ENCODE data around the gene NRXN3. TPM values are rescaled to one million over a fixed set of nuclear protein-coding genes. Genes with fewer than 3 reads are reported as not detected.
"Not testable (repeated sequence)": the region's sequence is repeated elsewhere in the genome, so short reads cannot be mapped to it uniquely, and the experiment has no call there.

NRXN3 gene
- total and polyA plus RNA-seq, 4 donors: 0.07 to 1.2 (median 0.23) TPM

- Histone ChIP-seq H3K27me3 (ENCODE audit: control insufficient read depth in 4 of 4, insufficient read depth in 4 of 4, low read length in 3 of 4) (no peaks in the 10 kb centered on the region), H3K36me3 (ENCODE audit: control insufficient read depth in 4 of 4, insufficient read depth in 3 of 4, low read depth in 1 of 4, low read length in 3 of 4) (no peaks in the 10 kb centered on the region), H3K4me1 (ENCODE audit: control insufficient read depth in 4 of 4, insufficient read depth in 4 of 4, low read length in 3 of 4) (no peaks in the 10 kb centered on the region), H3K27ac (ENCODE audit: low read depth in 1 of 2, low read length in 2 of 2) (no peak overlapping the region), H3K9me3 (ENCODE audit: control insufficient read depth in 4 of 4, low read length in 3 of 4) (no peaks in the 10 kb centered on the region), H3K4me3 (ENCODE audit: low read depth in 1 of 3, low read length in 3 of 3) (no peak overlapping the region), H3K9ac (ENCODE audit: low read depth in 1 of 2, low read length in 2 of 2) (no peak overlapping the region)
- TF ChIP-seq YY1 (IDR thresholded peaks at IDR 0.05) (no peak), HNF4A (conservative IDR thresholded peaks at IDR 0.05) (no peak), EGR1 (IDR thresholded peaks at IDR 0.05; ENCODE audit: low read depth in 2 of 2) (no peak), ATF3 (IDR thresholded peaks at IDR 0.05) (no peak), HNF4G (IDR thresholded peaks at IDR 0.05) (no peak), FOXA1 (IDR thresholded peaks at IDR 0.05) (no peak), RXRA (IDR thresholded peaks at IDR 0.05) (no peak), GABPA (IDR thresholded peaks at IDR 0.05 in 1 of 2, conservative IDR thresholded peaks at IDR 0.05 in 1 of 2) (no peak), MAX (IDR thresholded peaks at IDR 0.05) (no peak), JUND (IDR thresholded peaks at IDR 0.05) (no peak), TAF1 (conservative IDR thresholded peaks at IDR 0.05) (no peak), SP1 (IDR thresholded peaks at IDR 0.05) (no peak), NR2F2 (IDR thresholded peaks at IDR 0.05) (no peak), FOXA2 (IDR thresholded peaks at IDR 0.05) (no peak)
- TF ChIP-seq, protein P1, sequence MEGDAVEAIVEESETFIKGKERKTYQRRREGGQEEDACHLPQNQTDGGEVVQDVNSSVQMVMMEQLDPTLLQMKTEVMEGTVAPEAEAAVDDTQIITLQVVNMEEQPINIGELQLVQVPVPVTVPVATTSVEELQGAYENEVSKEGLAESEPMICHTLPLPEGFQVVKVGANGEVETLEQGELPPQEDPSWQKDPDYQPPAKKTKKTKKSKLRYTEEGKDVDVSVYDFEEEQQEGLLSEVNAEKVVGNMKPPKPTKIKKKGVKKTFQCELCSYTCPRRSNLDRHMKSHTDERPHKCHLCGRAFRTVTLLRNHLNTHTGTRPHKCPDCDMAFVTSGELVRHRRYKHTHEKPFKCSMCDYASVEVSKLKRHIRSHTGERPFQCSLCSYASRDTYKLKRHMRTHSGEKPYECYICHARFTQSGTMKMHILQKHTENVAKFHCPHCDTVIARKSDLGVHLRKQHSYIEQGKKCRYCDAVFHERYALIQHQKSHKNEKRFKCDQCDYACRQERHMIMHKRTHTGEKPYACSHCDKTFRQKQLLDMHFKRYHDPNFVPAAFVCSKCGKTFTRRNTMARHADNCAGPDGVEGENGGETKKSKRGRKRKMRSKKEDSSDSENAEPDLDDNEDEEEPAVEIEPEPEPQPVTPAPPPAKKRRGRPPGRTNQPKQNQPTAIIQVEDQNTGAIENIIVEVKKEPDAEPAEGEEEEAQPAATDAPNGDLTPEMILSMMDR (IDR thresholded peaks at IDR 0.05; ENCODE audit: low read depth, low read length, missing input control): no peak
- TF ChIP-seq, protein P2, sequence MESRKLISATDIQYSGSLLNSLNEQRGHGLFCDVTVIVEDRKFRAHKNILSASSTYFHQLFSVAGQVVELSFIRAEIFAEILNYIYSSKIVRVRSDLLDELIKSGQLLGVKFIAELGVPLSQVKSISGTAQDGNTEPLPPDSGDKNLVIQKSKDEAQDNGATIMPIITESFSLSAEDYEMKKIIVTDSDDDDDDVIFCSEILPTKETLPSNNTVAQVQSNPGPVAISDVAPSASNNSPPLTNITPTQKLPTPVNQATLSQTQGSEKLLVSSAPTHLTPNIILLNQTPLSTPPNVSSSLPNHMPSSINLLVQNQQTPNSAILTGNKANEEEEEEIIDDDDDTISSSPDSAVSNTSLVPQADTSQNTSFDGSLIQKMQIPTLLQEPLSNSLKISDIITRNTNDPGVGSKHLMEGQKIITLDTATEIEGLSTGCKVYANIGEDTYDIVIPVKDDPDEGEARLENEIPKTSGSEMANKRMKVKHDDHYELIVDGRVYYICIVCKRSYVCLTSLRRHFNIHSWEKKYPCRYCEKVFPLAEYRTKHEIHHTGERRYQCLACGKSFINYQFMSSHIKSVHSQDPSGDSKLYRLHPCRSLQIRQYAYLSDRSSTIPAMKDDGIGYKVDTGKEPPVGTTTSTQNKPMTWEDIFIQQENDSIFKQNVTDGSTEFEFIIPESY (IDR thresholded peaks at IDR 0.05): no peak
- no peak for DNase-seq (ENCODE audit: low spot score)
- WGBS: 63% methylated on average over 4 of the region's 4 CpGs
Measured at GRCh38 chr14:78425782-78426181, 255.6 kb downstream of the NRXN3 start.

DNA sequence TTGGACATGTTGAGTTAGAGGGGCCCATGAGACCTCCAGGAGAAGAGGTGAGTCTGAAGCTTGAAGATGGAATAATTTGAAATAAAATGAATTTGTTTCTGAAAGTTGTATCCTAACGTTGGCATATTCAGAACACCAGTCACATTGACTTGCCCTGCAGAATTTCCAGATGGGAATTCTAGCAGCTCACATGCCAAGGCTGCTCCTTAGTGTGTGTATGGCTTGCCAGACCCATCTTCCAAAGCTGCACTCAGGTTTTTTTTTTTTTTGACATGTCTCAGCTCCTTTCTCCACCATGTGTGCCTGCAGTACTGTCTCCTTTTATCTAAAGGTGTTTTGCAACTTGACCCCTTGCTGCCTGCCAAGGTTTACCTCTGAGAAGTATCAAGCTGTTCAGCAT is 261.9 kb downstream of the NRXN3 start:
- Histone ChIP-seq H3K9me3 (ENCODE audit: control insufficient read depth in 4 of 4, low read length in 3 of 4) (no peaks in the 10 kb centered on the region), H3K4me3 (ENCODE audit: low read depth in 1 of 3, low read length in 3 of 3) (no peak overlapping the region), H3K9ac (ENCODE audit: low read depth in 1 of 2, low read length in 2 of 2) (no peak overlapping the region), H3K36me3 (ENCODE audit: control insufficient read depth in 4 of 4, insufficient read depth in 3 of 4, low read depth in 1 of 4, low read length in 3 of 4) (no peaks in the 10 kb centered on the region), H3K27ac (ENCODE audit: low read depth in 1 of 2, low read length in 2 of 2) (no peak overlapping the region), H3K27me3 (ENCODE audit: control insufficient read depth in 4 of 4, insufficient read depth in 4 of 4, low read length in 3 of 4) (no peaks in the 10 kb centered on the region), H3K4me1 (ENCODE audit: control insufficient read depth in 4 of 4, insufficient read depth in 4 of 4, low read length in 3 of 4) (no peaks in the 10 kb centered on the region)
- no peak for TF ChIP-seq RAD21 (IDR thresholded peaks at IDR 0.05)
- no peak for TF ChIP-seq FOXA2 (IDR thresholded peaks at IDR 0.05)
- TF ChIP-seq NR2F2 (IDR thresholded peaks at IDR 0.05): no peak
- TF ChIP-seq, protein P2 (IDR thresholded peaks at IDR 0.05): no peak
- TF ChIP-seq HNF4A (conservative IDR thresholded peaks at IDR 0.05): no peak
- no peak for TF ChIP-seq JUND (IDR thresholded peaks at IDR 0.05)
- no peak for TF ChIP-seq RXRA (IDR thresholded peaks at IDR 0.05)
- TF ChIP-seq SP1 (IDR thresholded peaks at IDR 0.05): no peak
- TF ChIP-seq, protein P1 (IDR thresholded peaks at IDR 0.05; ENCODE audit: low read depth, low read length, missing input control): no peak
- no peak for TF ChIP-seq MAX (IDR thresholded peaks at IDR 0.05)
- TF ChIP-seq YY1 (IDR thresholded peaks at IDR 0.05): no peak
- no peak for TF ChIP-seq EGR1 (IDR thresholded peaks at IDR 0.05; ENCODE audit: low read depth in 2 of 2)
- no peak for DNase-seq (ENCODE audit: low spot score)
- 66% methylated on average over 1 of the region's 1 CpG for WGBS

DNA sequence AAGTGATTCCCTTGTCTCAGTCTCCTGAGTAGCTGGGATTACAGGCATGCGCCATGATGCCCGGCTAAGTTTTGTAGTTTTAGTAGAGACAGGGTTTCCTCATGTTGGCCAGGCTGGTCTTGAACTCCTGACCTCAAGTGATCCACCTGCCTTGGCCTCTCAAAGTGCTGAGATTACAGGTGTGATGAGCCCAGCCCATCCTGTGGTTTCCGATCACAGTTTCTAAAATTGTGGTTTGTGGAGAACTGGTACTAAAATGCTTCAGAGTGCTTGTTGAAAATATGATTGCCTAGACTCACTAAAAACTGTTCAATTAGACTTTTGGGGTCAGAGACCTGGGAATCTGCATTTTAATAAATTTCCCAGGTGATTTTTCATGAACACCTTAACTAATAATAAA is 267.3 kb downstream of the NRXN3 start:
- not testable (repeated sequence) for H3K27ac ChIP-seq (ENCODE audit: low read depth in 1 of 2, low read length in 2 of 2); H3K4me3 ChIP-seq (ENCODE audit: low read depth in 1 of 3, low read length in 3 of 3); H3K27me3 ChIP-seq (ENCODE audit: control insufficient read depth in 4 of 4, insufficient read depth in 4 of 4, low read length in 3 of 4); DNase-seq (ENCODE audit: low spot score); H3K4me1 ChIP-seq (ENCODE audit: control insufficient read depth in 4 of 4, insufficient read depth in 4 of 4, low read length in 3 of 4); H3K9me3 ChIP-seq (ENCODE audit: control insufficient read depth in 4 of 4, low read length in 3 of 4); H3K36me3 ChIP-seq (ENCODE audit: control insufficient read depth in 4 of 4, insufficient read depth in 3 of 4, low read depth in 1 of 4, low read length in 3 of 4); H3K9ac ChIP-seq (ENCODE audit: low read depth in 1 of 2, low read length in 2 of 2)
- WGBS: 59% methylated on average over 3 of the region's 3 CpGs
